ACC112 (cell line): ENCODE data around the gene USP48.
"Not testable (repeated sequence)": the region's sequence is repeated elsewhere in the genome, so short reads cannot be mapped to it uniquely, and the experiment has no call there.

Experiments used
- H2AFZ ChIP-seq: fragments of 200-600 bp; sonication (generic); one replicate; pipeline ENCODE4 v1.6.0; 2017; ENCODE audit warnings: antibody characterized with exemption, low read length; ENCODE audit not compliant: unreplicated experiment
- H3K27ac ChIP-seq: fragments of 200-600 bp; sonication (generic); 2 replicates; pipeline ENCODE4 v1.5.1; 2014; ENCODE audit warnings: low read depth, mild to moderate bottlenecking, antibody characterized with exemption, low read length, moderate library complexity
- H3K27me3 ChIP-seq: fragments of 200-600 bp; sonication (generic); 2 replicates; pipeline ENCODE4 v1.6.1; 2014; ENCODE audit warnings: mild to moderate bottlenecking, antibody characterized with exemption, low read length, moderate library complexity, mixed read lengths; ENCODE audit not compliant: insufficient read depth
- H3K36me3 ChIP-seq: fragments of 200-600 bp; sonication (generic); 2 replicates; pipeline ENCODE4 v1.6.1; 2016; ENCODE audit warnings: mild to moderate bottlenecking, antibody characterized with exemption, low read length, moderate library complexity, mixed read lengths; ENCODE audit not compliant: insufficient read depth
- H3K4me1 ChIP-seq: fragments of 200-600 bp; sonication (generic); one replicate; pipeline ENCODE4 v1.6.1; 2016; ENCODE audit warnings: low read length, mixed read lengths; ENCODE audit not compliant: insufficient read depth, unreplicated experiment, control insufficient read depth
- H3K4me3 ChIP-seq: fragments of 200-600 bp; sonication (generic); 2 replicates; pipeline ENCODE4 v1.5.1; 2014; ENCODE audit warnings: mild to moderate bottlenecking, low read depth, low read length
- H3K79me2 ChIP-seq: fragments of 200-600 bp; sonication (generic); one replicate; pipeline ENCODE4 v1.6.0; 2016; ENCODE audit warnings: low read length; ENCODE audit not compliant: control insufficient read depth, unreplicated experiment, insufficient read depth

The USP48 gene

DNA sequence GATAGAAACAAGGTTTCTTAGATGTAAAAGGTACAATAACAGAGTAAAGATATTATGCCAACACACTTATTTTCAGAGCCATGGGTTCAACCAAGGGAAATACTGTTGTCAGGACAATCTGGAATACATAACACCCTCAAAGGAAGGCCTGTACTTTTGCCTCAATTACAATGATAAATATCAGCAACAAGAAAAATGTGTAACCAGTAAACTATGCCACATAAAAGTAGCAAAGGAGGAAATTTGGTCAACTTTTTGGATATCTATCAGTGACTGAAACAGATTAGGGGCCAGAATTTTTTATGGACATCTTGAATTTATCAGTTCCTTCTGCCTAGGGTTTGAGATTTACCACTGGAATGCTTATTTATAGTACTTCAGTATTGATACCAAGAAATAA is 89.2 kb downstream of the USP48 start:
- Histone ChIP-seq H3K36me3 (peaks cover 19% of the 10 kb centered on the region; the same call in 1 of the 2 replicates), H3K79me2 (no peaks in the 10 kb centered on the region), H3K4me3 (no peak overlapping the region)

DNA sequence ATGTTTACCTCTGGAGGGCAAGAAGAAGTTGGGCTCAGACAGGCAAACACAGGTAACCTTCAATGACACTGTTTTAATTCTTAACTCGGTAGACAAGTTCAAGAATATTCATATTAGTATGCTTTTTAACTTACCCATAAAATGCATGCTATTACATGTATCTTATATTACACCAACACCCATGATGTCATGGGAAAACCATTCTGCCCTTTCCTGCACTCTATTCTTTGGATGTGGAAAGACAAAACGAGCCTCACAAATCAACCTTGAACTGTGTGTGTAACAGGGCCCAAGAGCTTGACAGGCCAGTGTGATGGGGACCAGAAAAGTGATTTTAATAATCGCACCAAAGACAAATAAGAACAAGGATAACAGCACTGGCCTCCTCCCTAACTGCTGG is 91.2 kb downstream of the USP48 start:
- Histone ChIP-seq H3K4me1 (no peaks in the 10 kb centered on the region), H2AFZ (no peak overlapping the region), H3K4me3 (no peak overlapping the region), H3K79me2 (no peaks in the 10 kb centered on the region), H3K27ac (no peak overlapping the region), H3K27me3 (no peaks in the 10 kb centered on the region), H3K36me3 (peaks cover 32% of the 10 kb centered on the region)

More for the DNA sequence above, 89.2 kb downstream of the USP48 start:
- Histone ChIP-seq H3K4me1 (no peaks in the 10 kb centered on the region), H3K27ac (no peak overlapping the region), H2AFZ (no peak overlapping the region), H3K27me3 (no peaks in the 10 kb centered on the region)

DNA sequence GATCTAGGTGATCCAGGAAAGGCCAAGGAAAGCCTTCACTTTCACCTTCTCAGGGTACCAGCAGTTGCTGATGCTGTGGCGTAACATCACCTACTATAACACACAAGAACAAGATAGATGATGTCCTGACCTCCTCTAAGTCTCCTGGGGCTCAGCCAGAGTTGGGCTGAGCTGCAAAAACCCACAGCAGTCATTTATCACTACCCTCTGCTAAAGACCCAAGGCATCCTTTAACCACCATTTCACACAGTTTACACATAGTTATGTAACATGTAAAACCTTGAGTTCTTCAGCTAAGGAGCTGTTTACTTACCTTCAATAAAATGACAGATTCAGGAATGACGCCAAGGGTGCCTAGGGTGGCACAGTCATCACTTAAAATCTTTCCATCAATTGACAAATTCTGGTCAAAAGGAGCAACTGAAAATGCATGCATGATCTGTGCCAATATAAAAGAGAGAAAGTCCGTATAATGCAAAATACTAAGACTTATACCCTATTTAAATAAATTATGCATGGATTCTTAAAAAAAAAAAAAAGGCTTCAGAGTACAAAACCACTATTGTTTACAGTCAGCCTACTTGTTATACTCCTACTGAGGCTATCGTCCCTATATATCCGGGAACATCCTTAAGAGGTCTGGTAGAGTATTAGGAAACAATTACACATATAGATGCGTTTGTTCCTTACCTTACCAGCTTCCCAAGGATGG is 93.1 kb downstream of the USP48 start:
- Histone ChIP-seq H2AFZ (no peak overlapping the region), H3K4me1 (no peaks in the 10 kb centered on the region), H3K36me3 (peaks cover 40% of the 10 kb centered on the region), H3K79me2 (no peaks in the 10 kb centered on the region), H3K4me3 (no peak overlapping the region), H3K27ac (no peak overlapping the region), H3K27me3 (no peaks in the 10 kb centered on the region)

DNA sequence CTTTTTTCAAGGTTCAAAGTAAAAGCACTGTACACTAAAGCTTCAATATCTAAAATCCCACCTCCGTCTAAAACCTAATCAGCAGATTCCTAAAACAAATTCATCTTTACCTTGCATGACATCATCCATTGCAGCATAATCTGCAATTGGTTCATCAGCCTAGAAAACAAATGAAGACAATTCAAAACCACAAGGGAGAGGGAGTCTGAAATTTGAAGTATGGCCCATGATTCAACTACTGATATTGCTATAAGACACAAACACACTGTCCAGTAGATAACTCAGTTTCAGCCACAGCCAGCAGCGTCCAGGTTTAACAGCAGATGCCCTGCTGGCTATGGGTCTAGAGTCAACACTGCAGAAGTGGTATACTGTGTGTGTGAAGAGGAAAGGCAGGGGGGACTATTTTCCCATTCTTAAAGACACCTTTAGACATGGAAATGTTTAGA is 95.8 kb downstream of the USP48 start:
- no peaks in the 10 kb centered on the region for H3K4me1 ChIP-seq
- H3K4me3 ChIP-seq, result no peak overlapping the region
- peaks cover 46% of the 10 kb centered on the region for H3K36me3 ChIP-seq
- no peaks in the 10 kb centered on the region for H3K79me2 ChIP-seq
- H3K27me3 ChIP-seq, result no peaks in the 10 kb centered on the region
- H2AFZ ChIP-seq, result no peak overlapping the region
- H3K27ac ChIP-seq, result no peak overlapping the region

DNA sequence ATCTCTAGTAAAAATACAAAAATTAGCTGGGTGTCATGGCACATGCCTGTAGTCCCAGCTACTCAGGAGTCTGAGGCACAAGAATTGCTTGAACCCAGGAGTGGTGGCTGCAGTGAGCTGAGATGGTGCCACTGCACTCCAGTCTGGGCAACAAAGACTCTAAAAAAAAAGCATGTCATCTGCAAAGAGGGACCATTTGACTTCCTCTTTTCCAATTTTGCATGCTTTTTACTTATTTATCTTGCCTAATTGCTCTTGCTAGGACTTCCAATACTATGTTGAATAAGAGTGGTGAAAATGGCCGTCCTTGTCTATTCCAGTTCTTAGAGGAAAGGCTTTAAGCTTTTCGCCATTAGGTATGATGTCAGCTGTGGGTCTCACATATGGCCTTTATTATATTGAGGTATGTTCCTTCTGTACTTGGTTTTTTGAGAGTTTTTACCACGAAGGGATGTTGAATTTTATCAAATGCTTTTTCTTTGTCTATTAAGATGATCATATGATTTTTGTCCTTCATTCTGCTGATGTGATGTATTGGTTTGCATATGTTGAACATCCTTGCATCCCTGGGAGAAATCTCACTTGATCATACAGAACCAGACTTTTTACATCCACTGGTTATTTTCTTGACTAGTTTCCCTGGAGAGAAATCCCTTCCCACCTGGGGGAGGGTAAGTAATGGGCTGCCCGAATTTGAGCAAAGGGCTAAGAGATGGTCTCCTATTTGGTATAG is 96.8 kb downstream of the USP48 start:
- Histone ChIP-seq H3K4me3 (no peak overlapping the region), H3K27ac (no peak overlapping the region), H3K27me3 (no peaks in the 10 kb centered on the region), H3K4me1 (no peaks in the 10 kb centered on the region), H2AFZ (no peak overlapping the region), H3K36me3 (peaks cover 42% of the 10 kb centered on the region), H3K79me2 (no peaks in the 10 kb centered on the region)

DNA sequence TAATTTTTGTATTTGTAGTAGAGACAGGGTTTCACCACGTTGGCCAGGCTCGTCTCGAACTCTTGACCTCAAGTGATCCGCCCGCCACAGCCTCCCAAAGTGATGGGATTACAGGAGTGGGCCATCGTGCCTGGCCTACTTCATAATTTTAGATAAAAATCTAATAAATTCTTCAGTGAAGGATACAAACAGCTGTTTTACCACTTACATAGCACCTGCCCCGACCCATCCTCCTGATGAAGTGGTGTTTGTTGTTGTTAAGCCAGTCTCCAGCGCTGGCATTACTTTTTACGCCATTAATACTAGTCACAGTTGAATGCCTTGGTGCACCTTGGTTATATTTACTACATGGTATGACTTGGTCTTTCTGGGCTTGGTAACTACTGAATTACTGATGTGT is 101.5 kb downstream of the USP48 start:
- peaks cover 20% of the 10 kb centered on the region for H3K36me3 ChIP-seq
- no peaks in the 10 kb centered on the region for H3K79me2 ChIP-seq
- no peak overlapping the region for H3K27ac ChIP-seq
- H2AFZ ChIP-seq, result no peak overlapping the region
- H3K4me3 ChIP-seq, result no peak overlapping the region
- H3K4me1 ChIP-seq, result no peaks in the 10 kb centered on the region
- H3K27me3 ChIP-seq, result no peaks in the 10 kb centered on the region

DNA sequence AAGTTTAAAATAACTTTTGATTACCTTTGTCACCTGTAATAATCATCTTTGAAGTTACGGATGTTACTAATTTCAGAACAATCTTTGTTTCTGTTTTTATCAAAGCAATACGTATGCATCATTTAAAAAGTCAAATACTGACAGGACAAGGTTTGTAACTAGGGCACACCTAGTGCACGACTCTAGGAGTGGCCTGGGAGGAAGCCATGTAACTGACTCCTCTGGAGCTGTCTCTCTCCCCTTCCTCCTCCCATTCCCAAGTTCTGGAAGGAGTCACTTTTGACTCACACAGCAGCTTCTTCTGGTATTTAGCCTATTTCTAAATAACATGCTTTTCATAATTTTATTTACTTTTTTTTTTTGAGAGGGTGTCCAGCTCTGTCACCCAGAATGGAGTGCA is 102.0 kb downstream of the USP48 start:
- H3K79me2 ChIP-seq, result no peaks in the 10 kb centered on the region
- H3K36me3 ChIP-seq, result peaks cover 15% of the 10 kb centered on the region
- no peak overlapping the region for H3K27ac ChIP-seq
- H3K27me3 ChIP-seq, result no peaks in the 10 kb centered on the region
- H3K4me1 ChIP-seq, result no peaks in the 10 kb centered on the region
- no peak overlapping the region for H3K4me3 ChIP-seq
- H2AFZ ChIP-seq, result no peak overlapping the region

DNA sequence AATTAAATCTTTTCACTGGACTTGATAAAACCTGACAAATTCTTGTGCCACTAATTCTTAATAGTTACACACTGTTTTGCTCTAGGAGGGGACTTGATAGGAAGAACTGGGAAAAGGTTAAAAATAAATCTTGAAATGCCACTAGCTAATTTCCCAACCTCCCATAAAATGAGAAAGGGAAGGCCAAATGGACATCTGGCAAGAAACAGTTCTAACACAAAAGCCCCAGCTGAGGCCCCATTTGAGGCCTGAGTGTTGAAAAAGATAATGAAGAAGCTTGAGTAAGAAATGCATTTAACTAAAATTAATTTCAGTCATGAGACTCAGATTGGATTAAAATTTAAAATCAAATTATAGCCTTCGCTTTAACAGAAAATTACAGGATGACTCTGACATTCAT is 102.6 kb downstream of the USP48 start:
- Histone ChIP-seq H3K27me3 (no peaks in the 10 kb centered on the region), H3K27ac (no peak overlapping the region), H3K4me1 (no peaks in the 10 kb centered on the region), H3K4me3 (no peak overlapping the region), H3K79me2 (no peaks in the 10 kb centered on the region), H2AFZ (no peak overlapping the region), H3K36me3 (peaks cover 13% of the 10 kb centered on the region)

DNA sequence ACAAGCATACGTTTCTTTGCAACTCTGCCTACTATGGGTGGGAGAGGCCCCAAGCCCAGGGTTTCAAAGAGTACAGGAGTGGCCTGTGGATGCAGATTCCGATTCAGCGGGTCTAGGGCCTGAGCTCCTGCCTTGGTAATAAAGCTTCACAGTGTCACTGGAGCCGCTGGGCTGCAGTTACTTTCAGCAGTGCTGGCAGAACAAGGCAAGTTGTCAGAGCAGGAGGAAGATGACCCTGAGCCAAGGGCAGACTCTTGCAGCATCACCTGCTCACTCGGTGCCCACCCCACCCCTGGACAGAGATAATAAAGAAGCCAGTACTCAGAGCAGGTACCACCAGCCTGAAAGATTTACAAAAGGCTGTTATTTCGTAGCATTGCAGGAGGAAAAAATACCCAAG is 105.8 kb downstream of the USP48 start:
- Histone ChIP-seq H3K4me1 (peaks cover 18% of the 10 kb centered on the region), H3K36me3 (no peaks in the 10 kb centered on the region), H3K4me3 (no peak overlapping the region), H2AFZ (no peak overlapping the region), H3K27ac (no peak overlapping the region), H3K27me3 (no peaks in the 10 kb centered on the region), H3K79me2 (no peaks in the 10 kb centered on the region)

DNA sequence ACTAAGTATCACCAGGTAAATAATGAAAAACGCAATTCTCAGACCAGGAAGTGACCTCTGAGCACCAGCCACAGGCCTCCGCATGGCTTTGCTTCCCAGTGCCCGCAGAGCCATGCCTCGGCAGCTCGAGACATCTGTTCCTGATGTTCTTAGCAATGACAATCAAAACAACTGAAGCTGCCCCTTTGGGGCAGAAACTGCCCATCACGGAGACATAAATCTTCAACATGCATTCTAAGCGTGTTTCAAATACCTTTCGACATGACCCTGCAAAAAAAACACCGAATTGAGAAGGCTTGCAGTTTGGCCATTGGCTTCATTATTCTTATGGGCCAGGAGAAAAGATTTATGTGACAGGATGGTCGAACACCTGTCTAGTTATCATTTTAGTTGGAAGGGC is 108.0 kb downstream of the USP48 start:
- H3K36me3 ChIP-seq, result no peaks in the 10 kb centered on the region
- no peak overlapping the region for H2AFZ ChIP-seq
- H3K27ac ChIP-seq, result no peak overlapping the region

DNA sequence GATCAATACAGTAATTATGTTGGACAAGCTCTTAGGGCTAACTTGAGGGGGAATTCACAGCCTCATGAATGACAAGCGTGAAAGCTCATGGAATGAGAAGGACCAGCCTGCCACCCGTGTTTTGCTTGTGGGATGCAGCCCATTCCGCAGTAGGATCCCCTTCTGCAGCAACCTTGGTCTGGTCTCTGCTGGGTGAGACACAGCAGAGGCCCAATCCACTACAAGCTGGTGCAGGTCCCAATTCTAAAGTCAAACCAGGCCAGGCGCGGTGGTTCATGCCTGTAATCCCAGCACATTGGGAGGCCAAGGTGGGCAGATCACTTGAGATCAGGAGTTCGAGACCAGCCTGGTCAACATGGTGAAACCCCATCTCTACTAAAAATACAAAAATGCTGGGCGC is 109.1 kb downstream of the USP48 start:
- peaks cover 19% of the 10 kb centered on the region for H3K4me1 ChIP-seq

More for the DNA sequence above, 108.0 kb downstream of the USP48 start:
- H3K4me1 ChIP-seq, result peaks cover 19% of the 10 kb centered on the region
- H3K4me3 ChIP-seq, result no peak overlapping the region
- no peaks in the 10 kb centered on the region for H3K79me2 ChIP-seq
- H3K27me3 ChIP-seq, result peaks cover 7% of the 10 kb centered on the region

More for the DNA sequence above, 109.1 kb downstream of the USP48 start:
- not testable (repeated sequence) for H3K36me3 ChIP-seq, H3K4me3 ChIP-seq, H2AFZ ChIP-seq, H3K79me2 ChIP-seq
- Histone ChIP-seq H3K27ac (peak overlapping the region; percentile 45; the same call in 1 of the 2 replicates), H3K27me3 (peaks cover 18% of the 10 kb centered on the region)
